Measurements from ENCODE around the gene NUP98.
"Not testable (repeated sequence)": the region's sequence is repeated elsewhere in the genome, so short reads cannot be mapped to it uniquely, and the experiment has no call there.

The NUP98 gene

GRCh38 chr11:3825473-3826154 lies 28.3 kb upstream of the NUP98 start:
- no peak for DNase-seq

GRCh38 chr11:3824714-3825472 lies 27.5 kb upstream of the NUP98 start:
- DNase-seq = no peak

GRCh38 chr11:3823762-3824506 lies 26.6 kb upstream of the NUP98 start:
- DNase-seq = no peak

GRCh38 chr11:3823303-3823702 lies 25.9 kb upstream of the NUP98 start:
- DNase-seq = no peak

- no peak for DNase-seq
Measured at GRCh38 chr11:3822312-3822711, 25.0 kb upstream of the NUP98 start.

- no peak for DNase-seq
Measured at GRCh38 chr11:3820971-3821370, 23.6 kb upstream of the NUP98 start.

- no peak for DNase-seq
Measured at GRCh38 chr11:3817181-3817800, 19.9 kb upstream of the NUP98 start.

GRCh38 chr11:3816673-3817072 lies 19.3 kb upstream of the NUP98 start:
- no peak for DNase-seq

GRCh38 chr11:3815845-3816244 lies 18.5 kb upstream of the NUP98 start:
- no peak for DNase-seq

- not testable (repeated sequence) for DNase-seq
Measured at GRCh38 chr11:3814832-3815231, 17.5 kb upstream of the NUP98 start.

- DNase-seq = no peak
Measured at GRCh38 chr11:3810951-3811350, 13.6 kb upstream of the NUP98 start.

- no peak for DNase-seq
Measured at GRCh38 chr11:3810446-3810845, 13.1 kb upstream of the NUP98 start.

GRCh38 chr11:3809624-3809928 lies 12.2 kb upstream of the NUP98 start:
- no peak for DNase-seq

- no peak for DNase-seq
Measured at GRCh38 chr11:3808861-3809623, 11.7 kb upstream of the NUP98 start.

GRCh38 chr11:3807909-3808860 lies 10.8 kb upstream of the NUP98 start, which contains the start of gene PGAP2:
Gene PGAP2, plus strand, starts transcription at chr11:3808560. Its CDS starts 2,700 bp downstream, at chr11:3811260.
- DNase-seq = peak; percentile 68

- no peak for DNase-seq
Measured at GRCh38 chr11:3803726-3804495, 6.6 kb upstream of the NUP98 start.

- no peak for DNase-seq
Measured at GRCh38 chr11:3802011-3802790, 4.8 kb upstream of the NUP98 start.

GRCh38 chr11:3799873-3800272 lies 2.5 kb upstream of the NUP98 start:
- DNase-seq = no peak

- no peak for DNase-seq
Measured at GRCh38 chr11:3799143-3799542, 1.8 kb upstream of the NUP98 start.
